HepG2 (cell line): ENCODE data around the gene NR2F1-AS1. TPM values are rescaled to one million over a fixed set of nuclear protein-coding genes. Genes with fewer than 3 reads are reported as not detected.
A peak's percentile ranks its signal among the peaks of the same experiment; 100 is the strongest.

Experiments
- ARNTL ChIP-seq: sonication (generic); formaldehyde crosslinking; IDR thresholded peaks from 2 replicates; pipeline ENCODE4 v1.4.0; 2020; ENCODE audit warnings: mild to moderate bottlenecking, missing genetic modification reagents
- ERF ChIP-seq: IDR thresholded peaks from 2 replicates; pipeline ENCODE4 v1.6.1; 2018; ENCODE audit warnings: missing biosample characterization, missing genetic modification reagents
- KMT2B ChIP-seq: IDR thresholded peaks from 2 replicates; pipeline ENCODE4 v1.6.1; 2016; ENCODE audit warnings: missing genetic modification reagents, missing compliant biosample characterization
- MIER2 ChIP-seq: IDR thresholded peaks from 2 replicates; pipeline ENCODE4 v1.6.1; 2016; ENCODE audit warnings: missing biosample characterization, missing genetic modification reagents
- MXD4 ChIP-seq: IDR thresholded peaks from 2 replicates; pipeline ENCODE4 v1.6.1; 2016; ENCODE audit warnings: mild to moderate bottlenecking, missing biosample characterization, missing genetic modification reagents
- NFE2L2 ChIP-seq: fragments of 150-350 bp; IDR thresholded peaks from 2 replicates; pipeline ENCODE4 v1.6.1; 2014; ENCODE audit warnings: low read length
- PAWR ChIP-seq: sonication (generic); formaldehyde crosslinking; IDR thresholded peaks from 2 replicates; pipeline ENCODE4 v1.4.0; 2020; ENCODE audit warnings: missing genetic modification reagents, mild to moderate bottlenecking, borderline replicate concordance
- PHF21A ChIP-seq: sonication (generic); formaldehyde crosslinking; IDR thresholded peaks from 2 replicates; pipeline ENCODE4 v1.5.0; 2020; ENCODE audit warnings: mild to moderate bottlenecking, missing genetic modification reagents
- PLRG1 ChIP-seq: fragments of 450-650 bp; conservative IDR thresholded peaks from 2 replicates; pipeline ENCODE4 v1.6.1; 2016
- PRMT3 ChIP-seq: sonication (generic); formaldehyde crosslinking; IDR thresholded peaks from 2 replicates; pipeline ENCODE4 v1.8.1; 2022; ENCODE audit warnings: low read depth, mild to moderate bottlenecking, moderate library complexity, missing genetic modification reagents, borderline replicate concordance
- RARA ChIP-seq: IDR thresholded peaks from 2 replicates; pipeline ENCODE4 v1.6.1; 2016; ENCODE audit warnings: missing genetic modification reagents, missing compliant biosample characterization
- SETDB1 ChIP-seq: sonication (generic); formaldehyde crosslinking; IDR thresholded peaks from 2 replicates; pipeline ENCODE4 v1.5.1; 2020; ENCODE audit warnings: missing genetic modification reagents, mild to moderate bottlenecking, borderline replicate concordance
- ZBTB1 ChIP-seq: sonication (generic); formaldehyde crosslinking; IDR thresholded peaks from 2 replicates; pipeline ENCODE4 v1.4.0; 2020; ENCODE audit warnings: missing genetic modification reagents, borderline replicate concordance
- ZMYM3 ChIP-seq: sonication (generic); formaldehyde crosslinking; IDR thresholded peaks from 2 replicates; pipeline ENCODE4 v1.5.1; 2020; ENCODE audit warnings: mild to moderate bottlenecking, missing genetic modification reagents
- ZNF556 ChIP-seq: sonication (generic); formaldehyde crosslinking; IDR thresholded peaks from 2 replicates; pipeline ENCODE4 v1.4.0; 2020; ENCODE audit warnings: mild to moderate bottlenecking, missing genetic modification reagents, borderline replicate concordance
- ZNF670 ChIP-seq: sonication (generic); formaldehyde crosslinking; IDR thresholded peaks from 2 replicates; pipeline ENCODE4 v1.8.0; 2022; ENCODE audit warnings: mild to moderate bottlenecking, missing genetic modification reagents, borderline replicate concordance
- ZNF841 ChIP-seq: sonication (generic); formaldehyde crosslinking; IDR thresholded peaks from 2 replicates; pipeline ENCODE4 v1.8.1; 2023; ENCODE audit warnings: missing genetic modification reagents, borderline replicate concordance
- ZNF883 ChIP-seq: sonication (generic); formaldehyde crosslinking; IDR thresholded peaks from 2 replicates; pipeline ENCODE4 v1.5.1; 2020; ENCODE audit warnings: mild to moderate bottlenecking, missing genetic modification reagents; ENCODE audit errors: not compliant biosample characterization
- polyA plus RNA-seq, 8 experiments: library from polyadenylated mRNA; depleted of rRNA in 3 of 8; stranded (reverse) in 7 of 8; unstranded in 1 of 8; fragments of >200 nt; fragmentation: Illumina TruSeq in 4 of 8; extraction: Trizol in 4 of 8; gene quantifications; 2 replicates each; pipeline versions ENCODE4 v1.2.1 to v1.2.3, GENCODE V29; 2011 to 2016; ENCODE audit warnings: low read depth in 4 of 8, missing spikeins in 1 of 8, mixed read lengths in 1 of 8; ENCODE audit not compliant: insufficient read depth in 1 of 8
- total RNA-seq, 5 experiments: library from RNA; depleted of rRNA; stranded (reverse); fragments of >200 nt; fragmentation: Illumina TruSeq; extraction: Trizol; gene quantifications; 2 replicates each; pipeline ENCODE4 v1.2.3, GENCODE V29; 2016; ENCODE audit warnings: low read depth in 1 of 5
- TF ChIP-seq, protein P1 (sequence below): sonication (generic); formaldehyde crosslinking; IDR thresholded peaks from 2 replicates; pipeline ENCODE4 v1.5.0; 2020; ENCODE audit warnings: mild to moderate bottlenecking, missing genetic modification reagents
- TF ChIP-seq, protein P2 (sequence below): sonication (generic); formaldehyde crosslinking; IDR thresholded peaks from 2 replicates; pipeline ENCODE4 v1.8.1; 2022; ENCODE audit warnings: low read depth, mild to moderate bottlenecking, missing genetic modification reagents
- TF ChIP-seq, protein P3 (sequence below): sonication (generic); formaldehyde crosslinking; IDR thresholded peaks from 2 replicates; pipeline ENCODE4 v1.4.0; 2020; ENCODE audit warnings: mild to moderate bottlenecking, missing genetic modification reagents
- TF ChIP-seq, protein P4 (sequence below): IDR thresholded peaks from 2 replicates; pipeline ENCODE4 v1.6.1; 2016; ENCODE audit warnings: mild to moderate bottlenecking

Gene NR2F1-AS1
- total and polyA plus RNA-seq, 2 of the 13 experiments (the other 11 are each of a cell fraction or from before 2014, with no cell fraction given): 2.8 TPM

DNA sequence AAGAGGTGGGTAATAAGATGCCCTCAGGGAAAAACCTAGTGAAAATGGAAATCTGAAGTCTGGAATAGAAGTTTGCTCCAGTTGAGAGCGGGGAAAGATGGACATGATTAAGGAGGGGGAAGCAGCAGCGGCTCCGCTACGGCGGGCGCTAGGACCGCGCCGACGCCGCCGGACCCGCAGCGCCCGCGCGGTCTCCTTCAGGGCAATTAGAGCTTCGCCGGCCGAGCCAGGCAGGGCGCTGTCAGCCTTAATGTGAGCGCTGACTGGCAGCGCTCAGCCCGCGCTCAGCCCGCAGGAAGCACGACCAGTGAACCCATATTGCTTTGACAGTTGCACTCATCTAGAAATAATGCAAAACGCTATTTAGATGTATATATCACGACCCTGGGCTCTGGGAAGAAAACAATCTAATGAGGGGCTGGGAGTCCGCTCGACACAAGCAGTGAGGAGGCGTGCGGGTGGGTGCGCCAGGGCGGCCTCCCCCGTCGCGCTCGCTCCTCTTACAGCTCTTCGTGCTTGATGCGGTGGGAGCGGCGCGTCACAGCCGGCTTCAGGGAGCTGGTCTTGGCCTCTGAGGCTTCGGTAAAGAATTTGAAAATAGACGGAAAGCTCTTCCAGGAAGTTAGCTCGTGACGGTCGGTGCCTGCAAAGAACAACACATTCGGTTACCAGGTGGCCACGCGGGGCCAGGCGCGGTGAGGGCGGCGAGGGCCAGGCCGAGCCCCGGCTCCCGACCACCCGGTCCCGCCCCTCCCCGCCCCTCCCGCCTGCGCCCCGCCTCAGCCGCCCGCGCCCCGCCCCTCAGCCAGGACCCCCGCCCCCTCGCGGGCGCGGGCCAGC is 39.7 kb upstream of the NR2F1-AS1 start (continued):
- TF ChIP-seq, protein P1, sequence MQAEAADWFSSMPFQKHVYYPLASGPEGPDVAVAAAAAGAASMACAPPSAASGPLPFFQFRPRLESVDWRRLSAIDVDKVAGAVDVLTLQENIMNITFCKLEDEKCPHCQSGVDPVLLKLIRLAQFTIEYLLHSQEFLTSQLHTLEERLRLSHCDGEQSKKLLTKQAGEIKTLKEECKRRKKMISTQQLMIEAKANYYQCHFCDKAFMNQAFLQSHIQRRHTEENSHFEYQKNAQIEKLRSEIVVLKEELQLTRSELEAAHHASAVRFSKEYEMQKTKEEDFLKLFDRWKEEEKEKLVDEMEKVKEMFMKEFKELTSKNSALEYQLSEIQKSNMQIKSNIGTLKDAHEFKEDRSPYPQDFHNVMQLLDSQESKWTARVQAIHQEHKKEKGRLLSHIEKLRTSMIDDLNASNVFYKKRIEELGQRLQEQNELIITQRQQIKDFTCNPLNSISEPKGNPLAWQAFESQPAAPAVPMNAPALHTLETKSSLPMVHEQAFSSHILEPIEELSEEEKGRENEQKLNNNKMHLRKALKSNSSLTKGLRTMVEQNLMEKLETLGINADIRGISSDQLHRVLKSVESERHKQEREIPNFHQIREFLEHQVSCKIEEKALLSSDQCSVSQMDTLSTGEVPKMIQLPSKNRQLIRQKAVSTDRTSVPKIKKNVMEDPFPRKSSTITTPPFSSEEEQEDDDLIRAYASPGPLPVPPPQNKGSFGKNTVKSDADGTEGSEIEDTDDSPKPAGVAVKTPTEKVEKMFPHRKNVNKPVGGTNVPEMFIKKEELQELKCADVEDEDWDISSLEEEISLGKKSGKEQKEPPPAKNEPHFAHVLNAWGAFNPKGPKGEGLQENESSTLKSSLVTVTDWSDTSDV (CRISPR knock-in tag): no peak
- no peak for TF ChIP-seq ZNF883 (CRISPR knock-in tag)
- TF ChIP-seq NFE2L2: no peak
- no peak for TF ChIP-seq MXD4 (CRISPR knock-in tag)
- peak; percentile 61 for TF ChIP-seq MIER2 (CRISPR knock-in tag)
- no peak for TF ChIP-seq ZNF670 (CRISPR knock-in tag)
- TF ChIP-seq KMT2B (CRISPR knock-in tag): peak; percentile 71
- no peak for TF ChIP-seq RARA (CRISPR knock-in tag)
- TF ChIP-seq SETDB1 (CRISPR knock-in tag): no peak
- TF ChIP-seq PLRG1: no peak
- TF ChIP-seq ZBTB1 (CRISPR knock-in tag): no peak
- TF ChIP-seq, protein P2, sequence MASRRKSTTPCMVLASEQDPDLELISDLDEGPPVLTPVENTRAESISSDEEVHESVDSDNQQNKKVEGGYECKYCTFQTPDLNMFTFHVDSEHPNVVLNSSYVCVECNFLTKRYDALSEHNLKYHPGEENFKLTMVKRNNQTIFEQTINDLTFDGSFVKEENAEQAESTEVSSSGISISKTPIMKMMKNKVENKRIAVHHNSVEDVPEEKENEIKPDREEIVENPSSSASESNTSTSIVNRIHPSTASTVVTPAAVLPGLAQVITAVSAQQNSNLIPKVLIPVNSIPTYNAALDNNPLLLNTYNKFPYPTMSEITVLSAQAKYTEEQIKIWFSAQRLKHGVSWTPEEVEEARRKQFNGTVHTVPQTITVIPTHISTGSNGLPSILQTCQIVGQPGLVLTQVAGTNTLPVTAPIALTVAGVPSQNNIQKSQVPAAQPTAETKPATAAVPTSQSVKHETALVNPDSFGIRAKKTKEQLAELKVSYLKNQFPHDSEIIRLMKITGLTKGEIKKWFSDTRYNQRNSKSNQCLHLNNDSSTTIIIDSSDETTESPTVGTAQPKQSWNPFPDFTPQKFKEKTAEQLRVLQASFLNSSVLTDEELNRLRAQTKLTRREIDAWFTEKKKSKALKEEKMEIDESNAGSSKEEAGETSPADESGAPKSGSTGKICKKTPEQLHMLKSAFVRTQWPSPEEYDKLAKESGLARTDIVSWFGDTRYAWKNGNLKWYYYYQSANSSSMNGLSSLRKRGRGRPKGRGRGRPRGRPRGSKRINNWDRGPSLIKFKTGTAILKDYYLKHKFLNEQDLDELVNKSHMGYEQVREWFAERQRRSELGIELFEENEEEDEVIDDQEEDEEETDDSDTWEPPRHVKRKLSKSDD (CRISPR knock-in tag): no peak
- TF ChIP-seq, protein P3, sequence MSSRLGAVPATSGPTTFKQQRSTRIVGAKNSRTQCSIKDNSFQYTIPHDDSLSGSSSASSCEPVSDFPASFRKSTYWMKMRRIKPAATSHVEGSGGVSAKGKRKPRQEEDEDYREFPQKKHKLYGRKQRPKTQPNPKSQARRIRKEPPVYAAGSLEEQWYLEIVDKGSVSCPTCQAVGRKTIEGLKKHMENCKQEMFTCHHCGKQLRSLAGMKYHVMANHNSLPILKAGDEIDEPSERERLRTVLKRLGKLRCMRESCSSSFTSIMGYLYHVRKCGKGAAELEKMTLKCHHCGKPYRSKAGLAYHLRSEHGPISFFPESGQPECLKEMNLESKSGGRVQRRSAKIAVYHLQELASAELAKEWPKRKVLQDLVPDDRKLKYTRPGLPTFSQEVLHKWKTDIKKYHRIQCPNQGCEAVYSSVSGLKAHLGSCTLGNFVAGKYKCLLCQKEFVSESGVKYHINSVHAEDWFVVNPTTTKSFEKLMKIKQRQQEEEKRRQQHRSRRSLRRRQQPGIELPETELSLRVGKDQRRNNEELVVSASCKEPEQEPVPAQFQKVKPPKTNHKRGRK (CRISPR knock-in tag): no peak
- TF ChIP-seq PAWR (CRISPR knock-in tag): no peak
- TF ChIP-seq ERF: 0 out of 2 replicates have a peak, but pooled peaks have one; percentile 36
- no peak for TF ChIP-seq ARNTL (CRISPR knock-in tag)
- no peak for TF ChIP-seq ZNF841
- TF ChIP-seq PHF21A (CRISPR knock-in tag): peak; percentile 23; the same call in 1 of the 2 replicates
- TF ChIP-seq PRMT3 (CRISPR knock-in tag): no peak
- TF ChIP-seq ZNF556: no peak
- TF ChIP-seq, protein P4, sequence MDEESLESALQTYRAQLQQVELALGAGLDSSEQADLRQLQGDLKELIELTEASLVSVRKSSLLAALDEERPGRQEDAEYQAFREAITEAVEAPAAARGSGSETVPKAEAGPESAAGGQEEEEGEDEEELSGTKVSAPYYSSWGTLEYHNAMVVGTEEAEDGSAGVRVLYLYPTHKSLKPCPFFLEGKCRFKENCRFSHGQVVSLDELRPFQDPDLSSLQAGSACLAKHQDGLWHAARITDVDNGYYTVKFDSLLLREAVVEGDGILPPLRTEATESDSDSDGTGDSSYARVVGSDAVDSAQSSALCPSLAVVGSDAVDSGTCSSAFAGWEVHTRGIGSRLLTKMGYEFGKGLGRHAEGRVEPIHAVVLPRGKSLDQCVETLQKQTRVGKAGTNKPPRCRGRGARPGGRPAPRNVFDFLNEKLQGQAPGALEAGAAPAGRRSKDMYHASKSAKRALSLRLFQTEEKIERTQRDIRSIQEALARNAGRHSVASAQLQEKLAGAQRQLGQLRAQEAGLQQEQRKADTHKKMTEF (CRISPR knock-in tag): peak; percentile 56
- TF ChIP-seq ZMYM3 (CRISPR knock-in tag): peak; percentile 53; the same call in 1 of the 2 replicates
